T-helper 2 cell (primary cell): ENCODE measurements around the gene SLC11A2.
"Not testable (repeated sequence)": the region's sequence is repeated elsewhere in the genome, so short reads cannot be mapped to it uniquely, and the experiment has no call there.

ENCODE experiments used
- DNase-seq, 5 experiments: peaks; one replicate each; pipeline versions ENCODE4 v3.0.0 to v3.0.0-alpha.2; 2012 to 2022

Gene SLC11A2

DNA sequence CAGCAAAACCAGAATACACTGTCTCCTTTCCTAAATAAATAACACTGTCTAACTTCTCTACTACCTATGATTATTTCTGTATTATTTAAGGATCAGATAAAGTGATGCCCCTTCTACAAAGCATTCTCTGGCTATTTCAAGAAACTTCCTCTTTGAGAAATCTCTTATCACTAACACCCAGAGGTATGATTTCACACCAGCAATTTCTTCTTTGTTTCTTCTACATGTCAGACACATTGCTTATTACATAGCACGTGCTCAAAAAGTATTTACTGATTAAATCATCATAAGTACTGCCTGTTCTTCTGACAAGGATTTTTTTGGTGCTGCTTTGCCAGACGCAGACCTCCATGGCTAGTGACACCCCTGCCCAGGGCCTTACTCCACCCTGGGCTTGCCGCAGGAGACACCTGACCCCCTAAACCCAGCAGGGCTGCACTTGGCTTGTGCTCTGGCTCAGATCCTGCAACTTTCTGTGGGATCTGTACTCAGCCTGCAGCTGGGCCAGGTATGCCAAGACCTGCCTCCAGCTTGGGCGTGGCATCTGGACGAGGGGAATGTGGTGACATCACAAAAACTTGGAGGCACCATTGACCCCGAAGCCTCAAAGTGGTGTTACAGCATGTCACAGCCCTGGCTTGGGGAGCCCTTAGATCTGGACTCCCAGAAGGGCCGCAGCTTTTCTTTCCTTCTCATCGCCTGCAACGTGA lies 89.2 kb downstream of the SLC11A2 start:
- no peak for DNase-seq

DNA sequence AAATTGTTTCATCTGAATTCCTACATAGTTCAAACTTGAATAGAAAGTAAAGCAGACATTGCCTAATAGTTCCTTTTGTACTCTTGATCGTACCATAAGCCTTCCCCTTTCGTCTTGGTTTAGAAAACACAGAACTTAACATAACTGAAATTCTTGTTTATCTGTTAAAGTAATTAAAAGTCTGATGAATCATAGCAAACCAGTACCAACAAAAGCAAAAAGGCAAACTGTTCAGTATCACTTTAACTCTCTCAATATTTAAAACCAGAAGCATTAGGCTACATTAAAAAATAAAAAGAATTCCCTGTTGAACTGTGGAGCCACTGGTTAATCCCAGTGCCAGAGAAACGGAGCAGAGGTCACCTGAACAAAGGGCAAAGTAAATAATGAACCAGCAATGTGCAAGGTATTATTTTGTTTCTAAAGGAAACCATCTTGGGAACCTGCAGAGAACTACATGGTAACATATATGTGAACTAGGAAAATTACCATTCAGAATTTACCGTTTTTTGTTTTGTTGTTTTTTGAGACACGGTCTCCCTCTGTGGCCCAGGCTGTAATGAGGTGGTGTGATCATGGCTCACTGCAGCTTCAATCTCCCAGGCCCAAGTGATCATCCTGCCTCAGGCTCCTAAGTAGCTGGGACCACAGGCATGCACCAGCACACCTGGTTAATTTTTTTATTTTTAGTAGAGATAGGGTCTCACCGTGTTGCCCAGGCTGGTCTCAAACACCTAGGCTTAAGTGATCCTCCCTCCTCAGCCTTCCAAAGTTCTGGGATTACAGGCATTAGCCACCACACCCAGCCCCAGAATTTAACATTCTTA lies 91.0 kb downstream of the SLC11A2 start:
- no peak for DNase-seq

DNA sequence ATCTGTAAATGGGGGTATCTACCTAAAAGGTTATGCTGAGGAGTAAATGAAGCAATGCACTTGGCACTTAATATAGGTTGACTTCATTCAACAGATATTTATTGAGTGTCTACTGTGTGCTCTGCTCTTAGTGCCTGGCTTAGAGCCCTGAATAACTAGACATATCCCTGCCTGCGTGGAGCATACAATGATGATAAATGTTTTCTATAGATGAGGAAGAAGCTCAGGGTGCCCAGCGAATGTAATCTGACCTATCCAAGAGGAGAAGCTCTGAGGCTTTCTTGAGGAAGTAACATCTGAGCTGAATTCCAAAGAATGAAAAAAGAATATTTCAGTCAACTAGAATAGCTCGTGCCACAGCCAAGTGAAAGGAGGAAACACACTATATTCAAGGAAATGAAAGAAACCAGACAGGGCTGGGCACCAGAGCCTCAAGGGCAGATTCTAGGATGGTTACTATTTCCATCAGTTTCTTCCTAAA lies 91.8 kb downstream of the SLC11A2 start:
- no peak for DNase-seq

DNA sequence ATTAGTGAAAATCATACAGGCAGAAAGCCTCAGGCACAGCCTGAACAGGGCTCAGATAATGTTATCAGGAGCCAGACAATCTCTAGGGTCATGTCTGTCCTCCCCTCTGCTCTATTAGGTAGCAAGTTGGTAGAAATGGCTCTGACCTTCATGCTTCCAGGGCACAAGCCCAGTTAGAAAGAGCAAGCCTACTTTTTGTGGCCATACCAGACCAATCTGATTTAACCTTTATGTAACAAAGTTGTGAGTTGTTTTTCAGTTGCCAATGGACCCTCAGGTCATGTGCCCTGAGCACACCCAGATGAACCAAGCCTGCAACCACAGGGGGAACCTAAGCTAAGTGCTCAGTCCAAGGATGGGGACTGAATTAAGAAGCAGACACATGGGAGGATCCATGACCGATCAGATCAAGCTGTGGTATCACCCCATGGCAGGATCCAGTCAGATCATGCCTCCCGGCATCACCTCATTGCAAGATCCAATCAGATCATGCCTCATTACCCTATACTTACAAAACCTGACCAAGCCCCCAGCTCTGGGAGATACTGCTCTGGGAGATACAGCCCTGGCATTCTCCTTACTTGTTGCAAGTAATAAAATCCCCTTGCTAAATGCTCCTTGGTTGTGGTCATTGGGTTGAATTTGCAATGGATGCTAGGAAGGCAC lies 92.6 kb downstream of the SLC11A2 start:
- DNase-seq, result no peak

DNA sequence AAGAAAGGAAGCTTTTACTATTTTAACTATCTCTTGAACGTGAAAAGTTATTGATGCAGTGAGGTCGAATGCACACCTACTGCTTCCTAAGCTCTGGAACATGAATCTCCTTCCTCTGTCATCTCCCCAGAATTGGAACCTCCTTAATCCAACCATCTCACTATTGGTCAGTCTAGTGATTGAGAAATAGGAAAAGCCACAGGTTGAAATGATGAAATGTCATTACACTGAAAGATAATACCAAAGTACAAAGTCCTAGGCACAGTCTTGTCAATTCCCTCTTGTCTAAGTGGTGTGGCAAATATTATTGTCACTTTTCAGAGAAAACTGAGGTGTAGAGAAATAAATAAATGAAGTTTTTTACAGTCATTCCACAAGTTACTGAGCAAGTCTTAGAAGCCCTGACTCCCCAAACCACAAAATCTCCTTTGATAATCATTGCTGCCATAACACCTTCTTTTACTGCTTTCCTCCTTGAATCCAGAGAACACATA lies 93.3 kb downstream of the SLC11A2 start:
- DNase-seq, result no peak

DNA sequence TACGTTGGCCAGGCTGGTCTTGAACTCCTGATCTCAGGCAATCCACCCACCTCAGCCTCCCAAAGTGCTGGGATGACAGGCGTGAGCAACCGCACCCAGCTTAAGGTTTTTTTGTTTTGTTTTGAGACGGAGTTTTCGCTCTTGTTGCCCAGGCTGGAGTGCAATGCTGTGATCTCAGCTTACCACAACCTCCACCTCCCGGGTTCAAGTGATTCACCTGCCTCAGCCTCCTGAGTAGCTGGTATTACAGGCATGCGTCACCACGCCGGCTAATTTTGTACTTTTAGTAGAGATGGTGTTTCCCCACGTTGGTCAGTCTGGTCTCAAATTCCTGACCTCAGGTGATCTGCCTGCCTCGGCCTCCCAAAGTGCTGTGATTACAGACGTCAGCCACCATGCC lies 95.7 kb downstream of the SLC11A2 start:
- DNase-seq, result not testable (repeated sequence)

DNA sequence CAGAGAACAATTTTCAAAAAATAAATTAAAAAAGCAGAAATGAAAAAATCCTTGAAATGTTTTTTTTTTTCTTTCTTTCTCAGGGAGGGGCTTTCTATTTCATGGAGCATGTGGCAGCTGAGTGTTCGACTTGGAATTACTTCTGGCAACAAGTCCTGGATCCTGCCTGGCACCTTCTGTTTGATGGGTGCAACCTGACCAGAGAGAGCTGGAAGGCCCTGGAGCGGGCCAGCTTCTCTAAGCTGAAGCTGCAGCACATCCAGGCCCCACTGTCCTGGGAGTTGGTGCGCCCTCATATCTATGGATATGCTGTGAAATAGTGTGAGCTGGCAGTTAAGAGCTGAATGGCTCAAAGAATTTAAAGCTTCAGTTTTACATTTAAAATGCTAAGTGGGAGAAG lies 96.4 kb downstream of the SLC11A2 start:
- no peak for DNase-seq
